ENCODE results near the gene ITGB1BP2.
"Not testable (repeated sequence)": the region's sequence is repeated elsewhere in the genome, so short reads cannot be mapped to it uniquely, and the experiment has no call there.

ITGB1BP2 gene

GRCh38 chrX:71302461-71303213, 1.1 kb downstream of the ITGB1BP2 start:
- no peak for DNase-seq (ENCODE audit: low read depth)

DNA sequence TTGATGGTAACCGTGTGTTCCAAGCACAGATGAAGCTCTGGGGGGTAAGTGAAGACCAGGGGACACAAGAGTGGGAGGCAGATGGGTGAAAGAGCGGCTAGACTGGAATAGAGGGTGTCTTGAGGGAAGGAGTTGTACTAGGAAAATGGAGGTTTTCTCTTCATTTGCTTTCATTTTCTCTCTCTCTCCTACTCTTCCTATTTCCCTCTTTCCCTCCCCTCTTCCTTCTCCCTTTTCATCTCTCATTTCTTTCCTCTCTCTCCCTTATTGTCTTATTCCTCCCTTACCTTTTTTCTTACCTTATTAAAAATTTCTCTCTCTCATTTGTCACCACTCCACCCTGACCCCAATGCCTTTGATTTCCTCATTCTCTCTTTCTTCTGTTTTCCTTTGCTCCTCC, 3.0 kb downstream of the ITGB1BP2 start:
- no peak for DNase-seq (ENCODE audit: low read depth)

GRCh38 chrX:71315917-71316316, 14.4 kb downstream of the ITGB1BP2 start:
- DNase-seq (ENCODE audit: low read depth), result no peak

- DNase-seq (ENCODE audit: low read depth), result not testable (repeated sequence)
Measured at GRCh38 chrX:71316959-71317358, 15.4 kb downstream of the ITGB1BP2 start.

DNA sequence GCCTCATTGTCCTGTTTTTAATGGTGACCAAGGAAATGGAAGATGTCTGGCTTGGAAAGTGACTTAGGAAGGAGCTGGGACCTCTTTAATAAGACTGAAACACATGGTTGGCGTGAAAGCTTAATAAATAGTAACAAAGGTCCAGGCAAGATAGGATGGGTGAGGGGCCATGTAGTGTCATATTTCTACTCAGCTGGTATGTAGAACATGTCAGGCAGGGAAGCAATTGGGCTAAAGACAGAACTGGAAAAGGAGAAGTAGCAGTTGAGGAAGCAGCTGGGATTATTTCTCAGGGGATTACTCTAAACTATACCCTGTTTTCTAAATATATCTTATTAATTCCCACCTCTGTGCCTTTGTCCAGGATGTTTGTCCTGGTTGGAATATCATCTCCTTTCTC, 18.6 kb downstream of the ITGB1BP2 start:
- DNase-seq (ENCODE audit: low read depth), result no peak

- DNase-seq (ENCODE audit: low read depth), result no peak
Measured at GRCh38 chrX:71321731-71322130, 20.2 kb downstream of the ITGB1BP2 start.

GRCh38 chrX:71324452-71324851, 22.9 kb downstream of the ITGB1BP2 start:
- DNase-seq (ENCODE audit: low read depth), result not testable (repeated sequence)

DNA sequence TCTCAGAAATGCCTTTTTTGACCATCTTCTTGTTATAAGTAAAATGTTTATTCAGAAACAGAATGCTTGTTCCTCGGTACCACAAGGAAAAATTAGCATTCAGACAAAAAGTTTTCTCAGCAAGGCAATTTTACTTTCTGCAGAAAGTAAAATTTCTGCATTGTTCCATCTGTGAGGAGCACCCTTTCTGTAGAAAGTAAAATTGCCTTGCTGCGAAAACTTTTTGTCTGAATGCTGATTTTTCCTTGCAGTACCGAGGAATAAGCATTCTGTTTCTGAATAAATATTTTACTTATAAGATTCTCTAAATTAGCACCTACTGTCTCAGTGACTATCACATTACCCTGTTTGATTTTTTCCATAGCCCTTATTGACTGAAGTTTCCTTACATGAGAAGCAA, 24.8 kb downstream of the ITGB1BP2 start:
- no peak for DNase-seq (ENCODE audit: low read depth)

DNA sequence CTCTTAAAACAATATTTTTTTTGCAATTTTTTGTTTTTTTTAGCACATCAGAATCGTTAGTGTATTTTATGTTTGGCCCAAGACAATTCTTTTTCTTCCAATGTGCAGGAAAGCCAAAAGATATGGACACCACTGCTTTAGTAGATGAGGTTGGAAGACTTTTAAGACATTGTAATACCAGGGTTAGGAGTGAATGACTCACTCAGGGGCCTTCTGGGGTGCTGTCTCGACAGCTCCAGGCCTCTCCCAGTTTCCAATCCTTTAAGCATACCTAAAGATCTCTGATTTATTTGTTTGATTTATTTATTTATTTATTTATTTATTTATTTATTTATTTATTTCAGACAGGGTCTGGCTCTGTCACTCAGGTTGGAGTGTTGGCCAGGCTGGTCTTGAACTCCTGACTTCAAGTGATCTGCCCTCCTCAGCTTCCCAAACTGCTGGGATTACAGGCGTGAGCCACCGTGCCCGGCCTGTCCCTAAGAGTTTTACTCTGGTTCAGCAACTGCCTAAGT, 47.7 kb downstream of the ITGB1BP2 start:
- not testable (repeated sequence) for DNase-seq (ENCODE audit: low read depth)

- DNase-seq (ENCODE audit: low read depth), result not testable (repeated sequence)
Measured at GRCh38 chrX:71349867-71350266, 48.3 kb downstream of the ITGB1BP2 start.

GRCh38 chrX:71352439-71352838, 50.9 kb downstream of the ITGB1BP2 start:
- DNase-seq (ENCODE audit: low read depth), result not testable (repeated sequence)

Data from stimulated activated CD8-positive, alpha-beta memory T cell treated with anti-CD3 and anti-CD28 coated beads, Interleukin-15, amount 100 ng/mL, for 24 hours (primary cell).